Vagina (tissue), 2 donors: ENCODE results near the gene AMIGO1. TPM values are rescaled to one million over a fixed set of nuclear protein-coding genes. Genes with fewer than 3 reads are reported as not detected.

Experiments used
- DNase-seq, 2 donors: peaks; one replicate each; pipeline ENCODE4 v3.0.0-alpha.2; 2017; ENCODE audit errors: extremely low spot score in 2 of 2
- H3K27ac ChIP-seq: fragments of 200-600 bp; sonication (generic); one replicate; pipeline ENCODE4 v1.5.1; 2019
- H3K27me3 ChIP-seq: fragments of 200-600 bp; sonication (generic); one replicate; pipeline ENCODE4 v1.5.1; 2019
- H3K36me3 ChIP-seq, 2 donors: fragments of 200-600 bp; sonication (generic); one replicate each; pipeline ENCODE4 v1.5.1; 2017 to 2019
- H3K4me1 ChIP-seq: fragments of 200-600 bp; sonication (generic); one replicate; pipeline ENCODE4 v1.5.1; 2019
- H3K4me3 ChIP-seq, 2 donors: fragments of 200-600 bp; sonication (generic); 1 replicate in 1 of 2; 2 replicates in 1 of 2; pipeline ENCODE4 v1.5.1; 2016 to 2019
- H3K9me3 ChIP-seq: fragments of 200-600 bp; sonication (generic); one replicate; pipeline ENCODE4 v1.5.1; 2019
- CTCF ChIP-seq, 3 experiments: fragments of 450-650 bp in 2 of 3; fragments of 200-600 bp in 1 of 3; sonication (generic) in 1 of 3; IDR thresholded peaks; one replicate each; pipeline ENCODE4 v1.5.1; 2017 to 2019; ENCODE audit warnings: antibody characterized with exemption in 3 of 3, mild to moderate bottlenecking in 2 of 3, moderate library complexity in 2 of 3
- POLR2A ChIP-seq, 2 donors: fragments of 450-650 bp; IDR thresholded peaks; one replicate each; pipeline ENCODE4 v1.6.1; 2017; ENCODE audit warnings: antibody characterized with exemption in 2 of 2, mild to moderate bottlenecking in 2 of 2, moderate library complexity in 2 of 2
- POLR2AphosphoS5 ChIP-seq, 2 donors: sonication (generic); formaldehyde crosslinking; IDR thresholded peaks; one replicate each; pipeline ENCODE4 v1.9.0; 2017; ENCODE audit warnings: antibody characterized with exemption in 2 of 2, mild to moderate bottlenecking in 2 of 2, low read depth in 1 of 2; ENCODE audit not compliant: insufficient read depth in 1 of 2
- intact Hi-C: fragments of 100-400 bp; cut with DNase I; formaldehyde crosslinking; loops from one replicate; pipeline ENCODE4 v1.15.1; 2023
- total RNA-seq: library from RNA; depleted of rRNA; stranded (reverse); fragments of >200 nt; gene quantifications from one replicate; pipeline ENCODE4 v1.2.3, GENCODE V29; 2016

Gene AMIGO1
- total RNA-seq, 1 donor from 2014 or later, result 6.4 TPM

GRCh38 chr1:109542657-109543056, 33.1 kb upstream of the AMIGO1 start:
- intact Hi-C loops, result loop anchor here (10.0 kb wide), 1 partner anchor 82 kb away; no protein-coding TSS in a partner anchor
- Histone ChIP-seq H3K36me3 (no peaks in the 10 kb centered on the region), H3K27ac (no peak overlapping the region), H3K9me3 (no peaks in the 10 kb centered on the region), H3K27me3 (no peaks in the 10 kb centered on the region), H3K4me1 (peaks cover 13% of the 10 kb centered on the region), H3K4me3 (no peak overlapping the region)
- no peak for DNase-seq
- TF ChIP-seq POLR2A (IDR thresholded peaks at IDR 0.05) (no peak), POLR2AphosphoS5 (IDR thresholded peaks at IDR 0.05; ENCODE audit: insufficient read depth in 1 of 2, low read depth in 1 of 2) (no peak), CTCF (IDR thresholded peaks at IDR 0.05) (no peak)

DNA sequence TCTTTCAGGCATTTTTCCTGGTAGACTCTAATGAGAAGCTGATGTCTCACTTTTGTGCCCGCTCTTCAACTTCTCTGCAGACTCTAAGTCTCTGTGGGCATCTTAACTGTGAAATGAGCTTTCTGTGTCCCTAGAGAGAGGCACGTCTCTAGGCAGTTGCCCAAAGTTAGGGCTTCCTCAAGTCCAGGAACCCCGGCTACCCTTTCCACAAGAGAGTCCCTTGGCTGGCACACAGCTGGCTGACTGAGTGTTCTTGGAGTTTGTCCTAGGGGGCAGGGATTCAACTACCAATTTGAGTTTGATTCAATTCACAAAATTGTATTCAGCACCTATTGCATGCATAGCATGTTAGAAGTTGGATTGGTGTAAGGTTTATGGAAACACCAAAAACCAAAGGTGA, 31.6 kb upstream of the AMIGO1 start:
- TF ChIP-seq POLR2AphosphoS5 (IDR thresholded peaks at IDR 0.05; ENCODE audit: insufficient read depth in 1 of 2, low read depth in 1 of 2), result no peak
- intact Hi-C loops, result loop anchor here (10.0 kb wide), 1 partner anchor 84 kb away; no protein-coding TSS in a partner anchor
- no peaks in the 10 kb centered on the region for H3K4me1 ChIP-seq

GRCh38 chr1:109539676-109540075, 30.1 kb upstream of the AMIGO1 start, which contains the start of gene GPR61:
Gene GPR61, plus strand, starts transcription at chr1:109539872. Its CDS starts 3,151 bp downstream, at chr1:109543023.
- no peaks in the 10 kb centered on the region for H3K36me3 ChIP-seq
- intact Hi-C loops, result loop anchor here (10.0 kb wide), 2 partner anchors 85 to 115 kb away; partner anchors contain the start of gene PSMA5
- no peak for TF ChIP-seq POLR2A (IDR thresholded peaks at IDR 0.05)
- TF ChIP-seq CTCF (IDR thresholded peaks at IDR 0.05), result no peak
- no peak for TF ChIP-seq POLR2AphosphoS5 (IDR thresholded peaks at IDR 0.05; ENCODE audit: insufficient read depth in 1 of 2, low read depth in 1 of 2)
- no peaks in the 10 kb centered on the region for H3K27me3 ChIP-seq
- no peak within 1 kb of the TSS for H3K4me3 ChIP-seq
- no peaks in the 10 kb centered on the region for H3K4me1 ChIP-seq
- H3K9me3 ChIP-seq, result no peaks in the 10 kb centered on the region
- no peak within 1 kb of the TSS for H3K27ac ChIP-seq
- no peak for DNase-seq

More for the DNA sequence above, 31.6 kb upstream of the AMIGO1 start:
- Histone ChIP-seq H3K27ac (no peak overlapping the region), H3K36me3 (no peaks in the 10 kb centered on the region), H3K4me3 (no peak overlapping the region), H3K9me3 (no peaks in the 10 kb centered on the region), H3K27me3 (no peaks in the 10 kb centered on the region)
- no peak for DNase-seq

DNA sequence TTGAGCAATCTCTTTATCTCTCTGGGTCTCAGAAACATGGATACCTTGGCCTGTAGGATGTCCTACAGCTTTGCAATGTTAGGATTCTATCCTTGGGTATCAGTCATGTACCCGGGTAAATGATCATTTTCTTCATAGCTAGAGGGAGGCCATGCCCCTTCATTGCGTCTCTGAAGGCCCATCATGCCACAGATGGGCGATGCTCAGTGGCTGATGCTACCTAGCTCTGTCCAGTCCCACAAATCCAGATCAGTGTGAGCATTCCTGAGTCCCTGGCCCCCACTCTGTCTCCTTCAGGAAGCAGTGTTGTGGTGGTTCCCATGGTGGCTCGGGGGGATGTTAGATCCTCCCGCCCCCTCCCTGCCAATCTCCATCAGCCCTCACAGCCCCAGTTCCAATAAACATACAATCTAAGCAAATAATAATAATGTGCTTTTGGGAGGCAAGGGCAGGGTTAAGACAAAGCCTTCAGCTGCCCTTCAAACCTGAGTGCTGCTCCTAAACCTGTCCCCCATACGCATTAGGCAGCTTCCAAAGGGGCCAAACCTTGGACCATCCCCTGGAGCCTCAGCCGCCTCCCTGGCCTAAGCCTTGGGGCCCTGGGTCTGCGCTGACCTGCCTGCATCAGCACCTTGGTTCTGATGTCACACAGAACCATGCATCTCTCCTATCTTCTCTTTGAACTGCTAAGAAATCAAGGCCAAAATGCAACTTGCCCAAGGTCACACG, 29.5 kb upstream of the AMIGO1 start:
- TF ChIP-seq CTCF (IDR thresholded peaks at IDR 0.05), result no peak
- intact Hi-C loops, result loop anchor here (10.0 kb wide), 1 partner anchor 114 kb away; the partner anchor contains the start of gene PSMA5
- no peaks in the 10 kb centered on the region for H3K36me3 ChIP-seq
- peak in 1 of 2 donors; percentile 67 for DNase-seq
- H3K27me3 ChIP-seq, result no peaks in the 10 kb centered on the region
- H3K9me3 ChIP-seq, result no peaks in the 10 kb centered on the region
- H3K4me1 ChIP-seq, result no peaks in the 10 kb centered on the region
- no peak overlapping the region for H3K27ac ChIP-seq
- H3K4me3 ChIP-seq, result no peak overlapping the region

- no peak for TF ChIP-seq POLR2AphosphoS5 (IDR thresholded peaks at IDR 0.05; ENCODE audit: insufficient read depth in 1 of 2, low read depth in 1 of 2)
- peaks cover 5% of the 10 kb centered on the region for H3K4me1 ChIP-seq
- no peaks in the 10 kb centered on the region for H3K36me3 ChIP-seq
- DNase-seq, result peak in 1 of 2 donors; percentile 70
- H3K4me3 ChIP-seq, result no peak overlapping the region
- intact Hi-C loops, result loop anchor here (10.0 kb wide), 1 partner anchor 113 kb away; the partner anchor contains the start of gene PSMA5
- H3K27ac ChIP-seq, result no peak overlapping the region
- no peaks in the 10 kb centered on the region for H3K27me3 ChIP-seq
- H3K9me3 ChIP-seq, result no peaks in the 10 kb centered on the region
These were observed 28.1 kb upstream of the AMIGO1 start for GRCh38 chr1:109537450-109538178.
